Measurements from ENCODE around the gene SYS1.

Gene SYS1

GRCh38 chr20:45412653-45413052 is 49.7 kb downstream of the SYS1 start:
- Histone ChIP-seq H3K4me3 (ENCODE audit: low read depth, low read length) (no peak overlapping the region), H2AK5ac (ENCODE audit: low read length) (no peak overlapping the region), H3K27me3 (ENCODE audit: insufficient read depth, low read length) (no peaks in the 10 kb centered on the region), H3K79me2 (ENCODE audit: control insufficient read depth, insufficient read depth, low read length, poor library complexity) (peaks cover 6% of the 10 kb centered on the region), H3K4me1 (ENCODE audit: control insufficient read depth in 1 of 2, insufficient read depth in 2 of 2, low read length in 2 of 2) (peaks cover 4% of the 10 kb centered on the region in 2 experiments), H2BK12ac (ENCODE audit: low read length) (no peak overlapping the region), H3K4me2 (ENCODE audit: low read length) (no peak overlapping the region), H2BK5ac (ENCODE audit: low read depth, low read length, poor library complexity) (no peak overlapping the region), H3K27ac (ENCODE audit: low read depth, low read length) (no peak overlapping the region), H3K79me1 (ENCODE audit: low read length) (peaks cover 3% of the 10 kb centered on the region), H4K91ac (ENCODE audit: low read depth, low read length) (no peak overlapping the region), H4K8ac (ENCODE audit: low read depth, low read length) (no peak overlapping the region), H2AFZ (ENCODE audit: insufficient read depth, low read length, poor library complexity) (no peak overlapping the region), H3K9me3 (ENCODE audit: insufficient read depth, low read depth, low read length) (no peaks in the 10 kb centered on the region), H3K9ac (ENCODE audit: low read length) (no peak overlapping the region), H3K14ac (ENCODE audit: low read length) (no peak overlapping the region), H3K36me3 (ENCODE audit: control insufficient read depth in 1 of 2, insufficient read depth in 2 of 2, low read length in 2 of 2) (peaks cover 4 to 5% of the 10 kb centered on the region in 2 experiments), H4K12ac (ENCODE audit: low read depth, low read length) (no peak overlapping the region), H3K18ac (ENCODE audit: low read length) (no peak overlapping the region), H2BK120ac (ENCODE audit: insufficient read depth, low read length, poor library complexity) (no peak overlapping the region), H3K4ac (ENCODE audit: low read depth, low read length) (no peak overlapping the region), H3K23ac (ENCODE audit: low read length) (no peak overlapping the region)
- no CpG with 5 or more reads among the region's 5 CpGs for WGBS (ENCODE audit: extremely low coverage, insufficient coverage, insufficient read length)
- DNase-seq, result no peak

- Histone ChIP-seq H3K4me2 (ENCODE audit: low read length) (no peak overlapping the region), H2BK5ac (ENCODE audit: low read depth, low read length, poor library complexity) (no peak overlapping the region), H3K27ac (ENCODE audit: low read depth, low read length) (no peak overlapping the region), H4K12ac (ENCODE audit: low read depth, low read length) (no peak overlapping the region), H2AK5ac (ENCODE audit: low read length) (no peak overlapping the region), H3K4me3 (ENCODE audit: low read depth, low read length) (no peak overlapping the region), H3K79me2 (ENCODE audit: control insufficient read depth, insufficient read depth, low read length, poor library complexity) (peaks cover 6% of the 10 kb centered on the region), H2BK12ac (ENCODE audit: low read length) (no peak overlapping the region), H4K91ac (ENCODE audit: low read depth, low read length) (no peak overlapping the region), H3K4ac (ENCODE audit: low read depth, low read length) (no peak overlapping the region), H3K18ac (ENCODE audit: low read length) (no peak overlapping the region), H3K36me3 (ENCODE audit: control insufficient read depth in 1 of 2, insufficient read depth in 2 of 2, low read length in 2 of 2) (peaks cover 5 to 7% of the 10 kb centered on the region in 2 experiments), H2BK120ac (ENCODE audit: insufficient read depth, low read length, poor library complexity) (no peak overlapping the region), H3K23ac (ENCODE audit: low read length) (no peak overlapping the region), H3K9me3 (ENCODE audit: insufficient read depth, low read depth, low read length) (no peaks in the 10 kb centered on the region), H3K14ac (ENCODE audit: low read length) (no peak overlapping the region), H2AFZ (ENCODE audit: insufficient read depth, low read length, poor library complexity) (no peak overlapping the region), H3K4me1 (ENCODE audit: control insufficient read depth in 1 of 2, insufficient read depth in 2 of 2, low read length in 2 of 2) (peaks cover 4% of the 10 kb centered on the region in 2 experiments), H3K27me3 (ENCODE audit: insufficient read depth, low read length) (no peaks in the 10 kb centered on the region), H3K79me1 (ENCODE audit: low read length) (peaks cover 3% of the 10 kb centered on the region), H3K9ac (ENCODE audit: low read length) (no peak overlapping the region), H4K8ac (ENCODE audit: low read depth, low read length) (no peak overlapping the region)
- DNase-seq, result no peak
- WGBS (ENCODE audit: extremely low coverage, insufficient coverage, insufficient read length), result no CpG with 5 or more reads among the region's 3 CpGs
These were observed 50.5 kb downstream of the SYS1 start for GRCh38 chr20:45413479-45413878.

GRCh38 chr20:45415822-45416637 is 53.1 kb downstream of the SYS1 start, which contains the start of gene PIGT:
Gene PIGT (plus strand): TSS chr20:45416141. CDS start chr20:45416157, 16 bp downstream.
- H3K27ac ChIP-seq (ENCODE audit: low read depth, low read length), result no peak within 1 kb of the TSS
- H3K4ac ChIP-seq (ENCODE audit: low read depth, low read length), result peak within 1 kb of the TSS; percentile 80
- no CpG with 5 or more reads among the region's 52 CpGs for WGBS (ENCODE audit: extremely low coverage, insufficient coverage, insufficient read length)
- peak within 1 kb of the TSS; percentile 98 for H4K8ac ChIP-seq (ENCODE audit: low read depth, low read length)
- H2AK5ac ChIP-seq (ENCODE audit: low read length), result no peak within 1 kb of the TSS
- H3K79me2 ChIP-seq (ENCODE audit: control insufficient read depth, insufficient read depth, low read length, poor library complexity), result peaks cover 6% of the 10 kb centered on the region
- H4K12ac ChIP-seq (ENCODE audit: low read depth, low read length), result peak within 1 kb of the TSS; percentile 98
- peaks cover 4% of the 10 kb centered on the region in 2 experiments for H3K4me1 ChIP-seq (ENCODE audit: control insufficient read depth in 1 of 2, insufficient read depth in 2 of 2, low read length in 2 of 2)
- H4K91ac ChIP-seq (ENCODE audit: low read depth, low read length), result peak within 1 kb of the TSS; percentile 83
- H3K36me3 ChIP-seq (ENCODE audit: control insufficient read depth in 1 of 2, insufficient read depth in 2 of 2, low read length in 2 of 2), result peaks cover 17 to 26% of the 10 kb centered on the region in 2 experiments
- H3K14ac ChIP-seq (ENCODE audit: low read length), result peak within 1 kb of the TSS; percentile 89
- no peak within 1 kb of the TSS for H2BK5ac ChIP-seq (ENCODE audit: low read depth, low read length, poor library complexity)
- H2AFZ ChIP-seq (ENCODE audit: insufficient read depth, low read length, poor library complexity), result peak within 1 kb of the TSS; percentile 97
- H3K27me3 ChIP-seq (ENCODE audit: insufficient read depth, low read length), result no peaks in the 10 kb centered on the region
- H3K4me3 ChIP-seq (ENCODE audit: low read depth, low read length), result peak within 1 kb of the TSS; percentile 94
- H3K9ac ChIP-seq (ENCODE audit: low read length), result peak within 1 kb of the TSS; percentile 81
- no peak within 1 kb of the TSS for H3K23ac ChIP-seq (ENCODE audit: low read length)
- H3K79me1 ChIP-seq (ENCODE audit: low read length), result peaks cover 3% of the 10 kb centered on the region
- H3K9me3 ChIP-seq (ENCODE audit: insufficient read depth, low read depth, low read length), result no peaks in the 10 kb centered on the region
- H3K4me2 ChIP-seq (ENCODE audit: low read length), result peak within 1 kb of the TSS; percentile 84
- DNase-seq, result peak; percentile 75 to 86
- peak within 1 kb of the TSS; percentile 70 for H2BK120ac ChIP-seq (ENCODE audit: insufficient read depth, low read length, poor library complexity)
- H3K18ac ChIP-seq (ENCODE audit: low read length), result peak within 1 kb of the TSS; percentile 81
- no peak within 1 kb of the TSS for H2BK12ac ChIP-seq (ENCODE audit: low read length)

- WGBS (ENCODE audit: extremely low coverage, insufficient coverage, insufficient read length), result no CpG with 5 or more reads among the region's 2 CpGs
- Histone ChIP-seq H3K18ac (ENCODE audit: low read length) (no peak overlapping the region), H3K36me3 (ENCODE audit: control insufficient read depth in 1 of 2, insufficient read depth in 2 of 2, low read length in 2 of 2) (peaks cover 21 to 31% of the 10 kb centered on the region in 2 experiments), H3K9ac (ENCODE audit: low read length) (no peak overlapping the region), H2BK5ac (ENCODE audit: low read depth, low read length, poor library complexity) (no peak overlapping the region), H3K27me3 (ENCODE audit: insufficient read depth, low read length) (no peaks in the 10 kb centered on the region), H2AK5ac (ENCODE audit: low read length) (no peak overlapping the region), H3K4me3 (ENCODE audit: low read depth, low read length) (no peak overlapping the region), H2BK120ac (ENCODE audit: insufficient read depth, low read length, poor library complexity) (no peak overlapping the region), H3K79me2 (ENCODE audit: control insufficient read depth, insufficient read depth, low read length, poor library complexity) (peaks cover 6% of the 10 kb centered on the region), H2AFZ (ENCODE audit: insufficient read depth, low read length, poor library complexity) (no peak overlapping the region), H4K8ac (ENCODE audit: low read depth, low read length) (no peak overlapping the region), H3K23ac (ENCODE audit: low read length) (no peak overlapping the region), H3K4ac (ENCODE audit: low read depth, low read length) (no peak overlapping the region), H3K9me3 (ENCODE audit: insufficient read depth, low read depth, low read length) (no peaks in the 10 kb centered on the region), H4K12ac (ENCODE audit: low read depth, low read length) (no peak overlapping the region), H3K4me1 (ENCODE audit: control insufficient read depth in 1 of 2, insufficient read depth in 2 of 2, low read length in 2 of 2) (peaks cover 4% of the 10 kb centered on the region in 2 experiments), H4K91ac (ENCODE audit: low read depth, low read length) (no peak overlapping the region), H3K14ac (ENCODE audit: low read length) (no peak overlapping the region), H3K79me1 (ENCODE audit: low read length) (peaks cover 3% of the 10 kb centered on the region), H2BK12ac (ENCODE audit: low read length) (no peak overlapping the region), H3K4me2 (ENCODE audit: low read length) (peak overlapping the region; percentile 84), H3K27ac (ENCODE audit: low read depth, low read length) (no peak overlapping the region)
- no peak for DNase-seq
These were observed 54.0 kb downstream of the SYS1 start for GRCh38 chr20:45416917-45417316.

All from trophoblast cell (in vitro differentiated cells and primary cell).